D721Med (cell line): Measurements from ENCODE around the gene BCL2L12.
"Not testable (repeated sequence)": the region's sequence is repeated elsewhere in the genome, so short reads cannot be mapped to it uniquely, and the experiment has no call there.

Experiments
- DNase-seq: peaks from one replicate; pipeline ENCODE4 v3.0.0; 2011; ENCODE audit warnings: low spot score; ENCODE audit not compliant: insufficient read length
- FAIRE-seq: peaks from 2 replicates; lab custom pipeline; 2011; peaks lifted over from hg19 to GRCh38; lab: Jason Lieb, UNC
- CTCF ChIP-seq: IDR thresholded peaks from 2 replicates; pipeline ENCODE4 v1.5.1; 2012; ENCODE audit warnings: mild to moderate bottlenecking, control low read depth; ENCODE audit not compliant: insufficient read depth; ENCODE audit errors: missing control alignments

BCL2L12 gene

GRCh38 chr19:49631014-49631588, 34.6 kb upstream of the BCL2L12 start:
- TF ChIP-seq CTCF = no peak
- FAIRE-seq = no peak
- peak; percentile 14 for DNase-seq

- no peak for TF ChIP-seq CTCF
- no peak for FAIRE-seq
- DNase-seq = peak; percentile 20
Measured at GRCh38 chr19:49631610-49632192, 34.0 kb upstream of the BCL2L12 start.

- DNase-seq (no peak), FAIRE-seq (no peak)
- TF ChIP-seq CTCF = no peak
Measured at GRCh38 chr19:49632576-49632975, 33.2 kb upstream of the BCL2L12 start.

- not testable (repeated sequence) for DNase-seq, FAIRE-seq
Measured at GRCh38 chr19:49633273-49633672, 32.5 kb upstream of the BCL2L12 start.

- DNase-seq (no peak), FAIRE-seq (no peak)
- no peak for TF ChIP-seq CTCF
Measured at GRCh38 chr19:49635530-49636232, 30.1 kb upstream of the BCL2L12 start.

- no peak for DNase-seq
- FAIRE-seq = no peak
- TF ChIP-seq CTCF = no peak
Measured at GRCh38 chr19:49636233-49636932, 29.4 kb upstream of the BCL2L12 start.

GRCh38 chr19:49637821-49638738, 27.7 kb upstream of the BCL2L12 start:
- TF ChIP-seq CTCF = no peak
- DNase-seq = no peak
- FAIRE-seq = no peak
